Prostate gland (tissue), 2 donors: ENCODE measurements around the gene ZNF423. TPM values are rescaled to one million over a fixed set of nuclear protein-coding genes. Genes with fewer than 3 reads are reported as not detected.

Experiments used
- DNase-seq: peaks from one replicate; pipeline ENCODE4 v3.0.0-alpha.2; 2019; ENCODE audit warnings: low spot score
- H3K27ac ChIP-seq, 2 donors: fragments of 200-600 bp; sonication (generic); 2 replicates each; pipeline ENCODE4 v1.5.1; 2017 to 2019
- H3K27me3 ChIP-seq: fragments of 200-600 bp; sonication (generic); replicated peaks from 2 replicates; pipeline ENCODE4 v1.5.1; 2019; ENCODE audit not compliant: insufficient read depth
- H3K36me3 ChIP-seq, 2 donors: fragments of 200-600 bp; sonication (generic); 1 replicate in 1 of 2; 2 replicates in 1 of 2; pipeline versions ENCODE4 v1.5.1 to v1.8.1; 2017 to 2019
- H3K4me1 ChIP-seq: fragments of 200-600 bp; sonication (generic); replicated peaks from 2 replicates; pipeline ENCODE4 v1.5.1; 2019
- H3K4me3 ChIP-seq, 2 donors: fragments of 200-600 bp; sonication (generic); 2 replicates each; pipeline ENCODE4 v1.5.1; 2017 to 2019
- H3K9me3 ChIP-seq: fragments of 200-600 bp; sonication (generic); 2 replicates; pipeline ENCODE4 v1.5.1; 2017
- CTCF ChIP-seq, 4 experiments: fragments of 200-600 bp in 2 of 4; fragments of 450-650 bp in 2 of 4; sonication (generic) in 2 of 4; IDR thresholded peaks; 1 replicate in 3 of 4; 2 replicates in 1 of 4; pipeline ENCODE4 v1.5.1; 2016 to 2019; ENCODE audit warnings: antibody characterized with exemption in 4 of 4, mild to moderate bottlenecking in 2 of 4, moderate library complexity in 2 of 4
- POLR2A ChIP-seq: fragments of 450-650 bp; IDR thresholded peaks from one replicate; pipeline ENCODE4 v1.6.1; 2016; ENCODE audit warnings: antibody characterized with exemption, mild to moderate bottlenecking
- POLR2AphosphoS5 ChIP-seq: sonication (generic); formaldehyde crosslinking; IDR thresholded peaks from one replicate; pipeline ENCODE4 v1.6.1; 2017; ENCODE audit warnings: antibody characterized with exemption
- WGBS: methylation state at CpG from one replicate; pipeline ENCODE4 v1.1.5; 2018; 5-methylcytosine and 5-hydroxymethylcytosine counted together
- intact Hi-C: fragments of 100-400 bp; cut with DNase I; formaldehyde crosslinking; loops from one replicate; pipeline ENCODE4 v1.14.2; 2022
- total RNA-seq, 2 donors: library from RNA; depleted of rRNA; stranded (reverse); fragments of >200 nt; gene quantifications; one replicate each; pipeline ENCODE4 v1.1.0, GENCODE V29; 2016

Gene ZNF423
- total RNA-seq, 2 donors from 2014 or later: 6.1 to 22.7 TPM

GRCh38 chr16:49515016-49515565 is 340.8 kb downstream of the ZNF423 start:
- TF ChIP-seq POLR2AphosphoS5 (no peak), POLR2A (no peak), CTCF (IDR thresholded peaks at IDR 0.05) (no peak)
- Histone ChIP-seq H3K27me3 (no peaks in the 10 kb centered on the region), H3K4me3 (no peak overlapping the region), H3K4me1 (no peaks in the 10 kb centered on the region), H3K27ac (no peak overlapping the region), H3K9me3 (no peaks in the 10 kb centered on the region), H3K36me3 (no peaks in the 10 kb centered on the region)
- 86% methylated on average over 11 of the region's 11 CpGs for WGBS
- DNase-seq: no peak
- intact Hi-C loops: no loop called here

GRCh38 chr16:49514073-49514980 is 341.6 kb downstream of the ZNF423 start:
- 75% methylated on average over 24 of the region's 24 CpGs for WGBS
- Histone ChIP-seq H3K4me3 (no peak overlapping the region), H3K27ac (no peak overlapping the region), H3K9me3 (no peaks in the 10 kb centered on the region), H3K27me3 (no peaks in the 10 kb centered on the region), H3K36me3 (no peaks in the 10 kb centered on the region), H3K4me1 (no peaks in the 10 kb centered on the region)
- DNase-seq: no peak
- TF ChIP-seq POLR2A: no peak
- no peak for TF ChIP-seq POLR2AphosphoS5
- TF ChIP-seq CTCF (IDR thresholded peaks at IDR 0.05): no peak
- intact Hi-C loops: no loop called here

- H3K36me3 ChIP-seq: no peaks in the 10 kb centered on the region
- H3K4me3 ChIP-seq: no peak overlapping the region
- H3K27ac ChIP-seq: no peak overlapping the region
- no peaks in the 10 kb centered on the region for H3K4me1 ChIP-seq
- DNase-seq: no peak
- H3K27me3 ChIP-seq: no peaks in the 10 kb centered on the region
- TF ChIP-seq CTCF (IDR thresholded peaks at IDR 0.05) (no peak), POLR2A (no peak), POLR2AphosphoS5 (no peak)
- intact Hi-C loops: no loop called here
- no peaks in the 10 kb centered on the region for H3K9me3 ChIP-seq
- WGBS: 87% methylated on average over 7 of the region's 7 CpGs
Measured at GRCh38 chr16:49513040-49513439, 342.9 kb downstream of the ZNF423 start.

- DNase-seq: no peak
- Histone ChIP-seq H3K9me3 (no peaks in the 10 kb centered on the region), H3K27ac (no peak overlapping the region), H3K4me1 (no peaks in the 10 kb centered on the region), H3K36me3 (no peaks in the 10 kb centered on the region), H3K4me3 (no peak overlapping the region), H3K27me3 (no peaks in the 10 kb centered on the region)
- intact Hi-C loops: no loop called here
- WGBS: 82% methylated on average over 24 of the region's 25 CpGs
- no peak for TF ChIP-seq POLR2A
- TF ChIP-seq POLR2AphosphoS5: no peak
- no peak for TF ChIP-seq CTCF (IDR thresholded peaks at IDR 0.05)
Measured at GRCh38 chr16:49510654-49511305, 345.1 kb downstream of the ZNF423 start.
